ENCODE data around the gene E2F4.

DNA sequence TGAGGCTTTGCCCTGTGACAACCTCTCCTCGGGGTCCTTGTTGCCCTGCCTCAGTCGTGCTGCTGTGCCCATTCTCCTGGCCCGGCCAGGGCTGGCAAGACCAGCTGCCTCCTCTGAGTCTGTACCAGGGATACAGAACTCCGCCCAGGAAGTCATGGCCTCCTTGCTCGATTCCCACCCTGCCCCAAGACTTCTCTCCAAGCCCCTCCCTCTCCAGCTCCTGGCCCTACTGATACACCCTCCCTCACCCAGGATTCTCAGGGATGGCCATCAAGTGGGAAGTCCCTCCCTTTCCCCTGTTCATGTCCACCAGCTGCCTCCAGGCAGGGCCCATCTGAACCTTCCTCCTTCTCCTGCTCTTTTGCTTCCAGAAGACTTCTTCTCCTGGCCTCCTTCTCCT is 23.8 kb downstream of the E2F4 start:
- TF ChIP-seq CTCF (IDR thresholded peaks at IDR 0.05), result no peak
- TF ChIP-seq ZFX (IDR thresholded peaks at IDR 0.05; ENCODE audit: borderline replicate concordance), result no peak
